ENCODE results near the gene DGKQ.
"Not testable (repeated sequence)": the region's sequence is repeated elsewhere in the genome, so short reads cannot be mapped to it uniquely, and the experiment has no call there.

The DGKQ gene

GRCh38 chr4:999882-1000425 is 26.6 kb upstream of the DGKQ start:
- H3K27me3 ChIP-seq (ENCODE audit: insufficient read depth, poor library complexity, severe bottlenecking) = peaks cover 56% of the 10 kb centered on the region

GRCh38 chr4:999240-999863 is 26.0 kb upstream of the DGKQ start:
- not testable (repeated sequence) for H3K4me3 ChIP-seq (replicated peaks; ENCODE audit: insufficient read depth, low read length); H3K27ac ChIP-seq (replicated peaks); DNase-seq (ENCODE audit: low read depth in 1 of 2, low spot score in 1 of 2)
- H3K27me3 ChIP-seq (ENCODE audit: insufficient read depth, poor library complexity, severe bottlenecking) = peaks cover 56% of the 10 kb centered on the region

More at GRCh38 chr4:999882-1000425, 26.6 kb upstream of the DGKQ start:
- Histone ChIP-seq H3K27ac (replicated peaks) (no peak overlapping the region), H3K4me3 (replicated peaks; ENCODE audit: insufficient read depth, low read length) (no peak overlapping the region)
- no peak for DNase-seq (ENCODE audit: low read depth in 1 of 2, low spot score in 1 of 2)
- TF ChIP-seq CTCF (IDR thresholded peaks at IDR 0.05; ENCODE audit: insufficient read depth, low read length) = no peak
- no peak for TF ChIP-seq POLR2AphosphoS5 (IDR thresholded peaks at IDR 0.05; ENCODE audit: low read depth)
- no peak for TF ChIP-seq GABPA (IDR thresholded peaks at IDR 0.05; ENCODE audit: low read depth)
- no peak for TF ChIP-seq SPI1 (IDR thresholded peaks at IDR 0.05; ENCODE audit: borderline replicate concordance, low read depth)
- no peak for TF ChIP-seq REST (IDR thresholded peaks at IDR 0.05; ENCODE audit: insufficient replicate concordance, low read depth)

- H3K27ac ChIP-seq (replicated peaks) = no peak overlapping the region
- H3K27me3 ChIP-seq (ENCODE audit: insufficient read depth, poor library complexity, severe bottlenecking) = peaks cover 46% of the 10 kb centered on the region
- DNase-seq (ENCODE audit: low read depth in 1 of 2, low spot score in 1 of 2) = no peak
- TF ChIP-seq CTCF (IDR thresholded peaks at IDR 0.05; ENCODE audit: insufficient read depth, low read length) (no peak), REST (IDR thresholded peaks at IDR 0.05; ENCODE audit: insufficient replicate concordance, low read depth) (no peak), POLR2AphosphoS5 (IDR thresholded peaks at IDR 0.05; ENCODE audit: low read depth) (no peak), SPI1 (IDR thresholded peaks at IDR 0.05; ENCODE audit: borderline replicate concordance, low read depth) (no peak), GABPA (IDR thresholded peaks at IDR 0.05; ENCODE audit: low read depth) (no peak)
- no peak overlapping the region for H3K4me3 ChIP-seq (replicated peaks; ENCODE audit: insufficient read depth, low read length)
These were observed 24.8 kb upstream of the DGKQ start for GRCh38 chr4:998096-998691.

DNA sequence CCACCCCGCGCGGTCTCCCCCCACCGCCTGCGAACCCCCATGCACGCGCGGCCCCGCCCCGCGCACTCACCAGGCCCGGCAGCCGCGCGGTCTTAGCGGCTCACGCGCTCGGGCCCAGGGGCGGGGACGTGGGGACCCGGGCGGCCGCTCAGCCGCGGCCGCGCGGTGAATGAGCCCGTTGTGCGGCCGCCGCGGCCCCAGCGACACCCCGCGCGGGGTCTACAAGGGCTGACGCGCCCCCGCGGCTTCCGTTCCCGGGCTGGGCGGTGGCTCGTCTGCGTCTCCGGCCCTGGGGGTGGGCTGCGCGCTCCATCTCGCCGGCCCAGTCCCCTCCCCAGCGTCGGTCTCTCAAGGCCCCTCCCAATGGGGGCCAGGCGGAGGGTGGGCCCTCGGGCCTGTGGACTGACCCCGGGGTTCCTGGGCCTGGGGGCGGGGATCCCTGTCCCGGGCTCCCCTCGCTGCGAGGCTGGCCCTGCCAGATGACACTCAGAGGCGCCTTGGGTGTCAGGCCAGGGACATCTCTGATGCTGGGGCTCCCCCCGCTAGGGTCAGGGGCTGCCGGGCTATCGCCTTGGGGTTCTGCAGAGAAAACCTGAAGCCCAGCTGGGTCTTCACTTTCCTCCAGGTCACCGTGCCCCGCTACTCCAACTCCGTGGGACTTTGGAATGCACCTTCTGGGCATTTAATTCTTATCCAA is 24.2 kb upstream of the DGKQ start:
- Histone ChIP-seq H3K4me3 (replicated peaks; ENCODE audit: insufficient read depth, low read length) (no peak overlapping the region), H3K27ac (replicated peaks) (no peak overlapping the region), H3K27me3 (ENCODE audit: insufficient read depth, poor library complexity, severe bottlenecking) (peaks cover 46% of the 10 kb centered on the region)
- no peak for DNase-seq (ENCODE audit: low read depth in 1 of 2, low spot score in 1 of 2)
- no peak for TF ChIP-seq CTCF (IDR thresholded peaks at IDR 0.05; ENCODE audit: insufficient read depth, low read length)
- no peak for TF ChIP-seq REST (IDR thresholded peaks at IDR 0.05; ENCODE audit: insufficient replicate concordance, low read depth)
- TF ChIP-seq POLR2AphosphoS5 (IDR thresholded peaks at IDR 0.05; ENCODE audit: low read depth) = no peak
- no peak for TF ChIP-seq GABPA (IDR thresholded peaks at IDR 0.05; ENCODE audit: low read depth)

All from HL-60 (cell line).